Left kidney (tissue), 2 donors: ENCODE measurements around the gene GALNT18. TPM values are rescaled to one million over a fixed set of nuclear protein-coding genes. Genes with fewer than 3 reads are reported as not detected.

Experiments
- DNase-seq: peaks from one replicate; pipeline ENCODE4 v3.0.0-alpha.2; 2013
- polyA plus RNA-seq: library from polyadenylated mRNA; unstranded; fragments of 120-200 nt; gene quantifications from one replicate; pipeline ENCODE4 v1.2.1, GENCODE V29; 2013; ENCODE audit not compliant: insufficient read length

GALNT18 gene
- polyA plus RNA-seq, 1 donor, result 20.8 TPM

- no peak for DNase-seq
These were observed 53.1 kb downstream of the GALNT18 start for GRCh38 chr11:11568651-11569229.

GRCh38 chr11:11567936-11568650 lies 53.7 kb downstream of the GALNT18 start:
- no peak for DNase-seq

GRCh38 chr11:11565636-11566035 lies 56.2 kb downstream of the GALNT18 start:
- no peak for DNase-seq

GRCh38 chr11:11563200-11563975 lies 58.4 kb downstream of the GALNT18 start:
- DNase-seq, result no peak

- DNase-seq, result no peak
These were observed 59.8 kb downstream of the GALNT18 start for GRCh38 chr11:11561991-11562390.

GRCh38 chr11:11558826-11559225 lies 63.0 kb downstream of the GALNT18 start:
- no peak for DNase-seq

GRCh38 chr11:11558396-11558795 lies 63.4 kb downstream of the GALNT18 start:
- no peak for DNase-seq

- peak; percentile 80 for DNase-seq
These were observed 66.6 kb downstream of the GALNT18 start for GRCh38 chr11:11555208-11555607.

- no peak for DNase-seq
These were observed 68.2 kb downstream of the GALNT18 start for GRCh38 chr11:11553573-11553972.

GRCh38 chr11:11552529-11553087 lies 69.2 kb downstream of the GALNT18 start:
- DNase-seq, result no peak

GRCh38 chr11:11550534-11550933 lies 71.3 kb downstream of the GALNT18 start:
- no peak for DNase-seq

- DNase-seq, result no peak
These were observed 76.2 kb downstream of the GALNT18 start for GRCh38 chr11:11545285-11546275.

GRCh38 chr11:11543656-11544055 lies 78.1 kb downstream of the GALNT18 start:
- DNase-seq, result no peak

GRCh38 chr11:11540157-11540556 lies 81.6 kb downstream of the GALNT18 start:
- DNase-seq, result no peak

GRCh38 chr11:11538277-11538960 lies 83.4 kb downstream of the GALNT18 start:
- DNase-seq, result no peak

- DNase-seq, result no peak
These were observed 83.9 kb downstream of the GALNT18 start for GRCh38 chr11:11537871-11538270.

GRCh38 chr11:11537372-11537771 lies 84.4 kb downstream of the GALNT18 start:
- DNase-seq, result no peak

- no peak for DNase-seq
These were observed 85.2 kb downstream of the GALNT18 start for GRCh38 chr11:11536650-11537049.

- no peak for DNase-seq
These were observed 86.2 kb downstream of the GALNT18 start for GRCh38 chr11:11535611-11536010.

- DNase-seq, result no peak
These were observed 86.8 kb downstream of the GALNT18 start for GRCh38 chr11:11534981-11535380.

GRCh38 chr11:11533751-11534150 lies 88.1 kb downstream of the GALNT18 start:
- no peak for DNase-seq
